Neural cell (in vitro differentiated cells): Measurements from ENCODE around the gene BPI. TPM values are rescaled to one million over a fixed set of nuclear protein-coding genes. Genes with fewer than 3 reads are reported as not detected.

Experiments used
- H2AFZ ChIP-seq: fragments of 200-600, 300-800 bp; sonication (generic), shearing (Covaris generic); 2 replicates; pipeline ENCODE4 v1.6.0; 2014; ENCODE audit warnings: low read depth, mild to moderate bottlenecking, antibody characterized with exemption, low read length, moderate library complexity
- H3F3A ChIP-seq: fragments of 200-600 bp; shearing (Covaris generic); 2 replicates; pipeline ENCODE4 v1.6.1; 2016; ENCODE audit warnings: mild to moderate bottlenecking, moderate library complexity, mixed read lengths, antibody characterized with exemption, low read length; ENCODE audit not compliant: insufficient read depth, poor library complexity, severe bottlenecking
- H3K27ac ChIP-seq: fragments of 200-600, 300-800 bp; sonication (generic), shearing (Covaris generic); 2 replicates; pipeline ENCODE4 v1.5.1; 2014; ENCODE audit warnings: mild to moderate bottlenecking, low read length, moderate library complexity
- H3K27me3 ChIP-seq: fragments of 300-800, 200-600 bp; sonication (generic), shearing (Covaris generic); 2 replicates; pipeline ENCODE4 v1.6.0; 2014; ENCODE audit warnings: mild to moderate bottlenecking, low read depth, low read length, moderate library complexity; ENCODE audit not compliant: insufficient read depth
- H3K36me3 ChIP-seq: fragments of 300-800, 200-600 bp; sonication (generic), shearing (Covaris generic); 2 replicates; pipeline ENCODE4 v1.5.1; 2014; ENCODE audit warnings: mild to moderate bottlenecking, antibody characterized with exemption, low read length, moderate library complexity; ENCODE audit not compliant: insufficient read depth
- H3K4me2 ChIP-seq: fragments of 300-800, 200-600 bp; sonication (generic), shearing (Covaris generic); 2 replicates; pipeline ENCODE4 v1.6.0; 2014; ENCODE audit warnings: mild to moderate bottlenecking, low read length
- H3K4me3 ChIP-seq: fragments of 300-800, 200-600 bp; sonication (generic), shearing (Covaris generic); 2 replicates; pipeline ENCODE4 v1.5.1; 2014; ENCODE audit warnings: mild to moderate bottlenecking, low read length, moderate library complexity
- H3K79me2 ChIP-seq: fragments of 200-600 bp; shearing (Covaris generic); replicated peaks from 2 replicates; pipeline ENCODE4 v1.6.0; 2014; ENCODE audit warnings: mild to moderate bottlenecking, low read length, moderate library complexity; ENCODE audit not compliant: insufficient read depth
- H3K9ac ChIP-seq: fragments of 300-800, 200-600 bp; sonication (generic), shearing (Covaris generic); 2 replicates; pipeline ENCODE4 v1.6.1; 2016; ENCODE audit warnings: mild to moderate bottlenecking, low read length, mixed read lengths
- H3K9me2 ChIP-seq: fragments of 200-600 bp; shearing (Covaris generic); 2 replicates; pipeline ENCODE4 v1.6.1; 2016; ENCODE audit warnings: mild to moderate bottlenecking, low read length, mixed read lengths; ENCODE audit not compliant: insufficient read depth
- H3K9me3 ChIP-seq: fragments of 200-600, 300-800 bp; sonication (generic), shearing (Covaris generic); 2 replicates; pipeline ENCODE4 v1.6.1; 2016; ENCODE audit warnings: mild to moderate bottlenecking, mixed run types, low read length, moderate library complexity, mixed read lengths
- H4K20me1 ChIP-seq: fragments of 200-600 bp; shearing (Covaris generic); 2 replicates; pipeline ENCODE4 v1.6.1; 2016; ENCODE audit warnings: mild to moderate bottlenecking, mixed run types; ENCODE audit not compliant: insufficient read depth
- CTCF ChIP-seq: fragments of 450-650 bp; IDR thresholded peaks from 2 replicates; pipeline ENCODE4 v1.5.1; 2014; ENCODE audit warnings: antibody characterized with exemption, mild to moderate bottlenecking, moderate library complexity; ENCODE audit not compliant: poor library complexity, severe bottlenecking
- EP300 ChIP-seq: fragments of 450-650 bp; conservative IDR thresholded peaks from 2 replicates; pipeline ENCODE4 v1.6.1; 2014; ENCODE audit warnings: antibody characterized with exemption, mild to moderate bottlenecking, moderate library complexity; ENCODE audit not compliant: poor library complexity, severe bottlenecking
- EZH2 ChIP-seq: fragments of 200-600, 300-800 bp; shearing (Covaris generic), sonication (generic); IDR thresholded peaks from 2 replicates; pipeline ENCODE4 v1.6.1; 2014; ENCODE audit warnings: antibody characterized with exemption, low read length, borderline replicate concordance, mild to moderate bottlenecking; ENCODE audit not compliant: insufficient read depth, poor library complexity, severe bottlenecking
- MXI1 ChIP-seq: fragments of 450-650 bp; conservative IDR thresholded peaks from 2 replicates; pipeline ENCODE4 v1.6.1; 2014; ENCODE audit warnings: antibody characterized with exemption, mild to moderate bottlenecking; ENCODE audit not compliant: poor library complexity, severe bottlenecking
- POLR2AphosphoS5 ChIP-seq: IDR thresholded peaks from 2 replicates; pipeline ENCODE4 v1.6.1; 2012
- RAD21 ChIP-seq: fragments of 450-650 bp; conservative IDR thresholded peaks from 2 replicates; pipeline ENCODE4 v1.6.1; 2014; ENCODE audit warnings: antibody characterized with exemption, mild to moderate bottlenecking, moderate library complexity
- REST ChIP-seq: IDR thresholded peaks from 2 replicates; pipeline ENCODE4 v1.6.1; 2012; ENCODE audit warnings: borderline replicate concordance
- SMC3 ChIP-seq: fragments of 450-650 bp; conservative IDR thresholded peaks from 2 replicates; pipeline ENCODE4 v1.6.1; 2014; ENCODE audit warnings: antibody characterized with exemption, mild to moderate bottlenecking, moderate library complexity; ENCODE audit not compliant: poor library complexity
- TAF1 ChIP-seq: IDR thresholded peaks from 2 replicates; pipeline ENCODE4 v1.6.1; 2012; ENCODE audit warnings: low read depth
- polyA plus RNA-seq: library from polyadenylated mRNA; depleted of rRNA; stranded (reverse); fragments of >200 nt; gene quantifications from 2 replicates; pipeline ENCODE4 v1.2.3, GENCODE V29; 2014

Gene BPI
- polyA plus RNA-seq, 1 donor from 2014 or later = not detected

GRCh38 chr20:38304845-38305447 lies 990 bp downstream of the BPI start:
- Histone ChIP-seq H2AFZ (no peak overlapping the region), H3K4me2 (no peak overlapping the region), H3K36me3 (no peaks in the 10 kb centered on the region), H3K9me3 (no peaks in the 10 kb centered on the region), H3K27ac (no peak overlapping the region), H4K20me1 (no peaks in the 10 kb centered on the region), H3K27me3 (no peaks in the 10 kb centered on the region), H3K79me2 (no peaks in the 10 kb centered on the region), H3K9ac (no peak overlapping the region), H3K4me3 (no peak overlapping the region), H3K9me2 (no peaks in the 10 kb centered on the region), H3F3A (no peaks in the 10 kb centered on the region)
- TF ChIP-seq POLR2AphosphoS5 (no peak), EP300 (no peak), CTCF (no peak), MXI1 (no peak), RAD21 (no peak)

- no peaks in the 10 kb centered on the region for H3K79me2 ChIP-seq
- H3K9ac ChIP-seq = no peak overlapping the region
- H3K27ac ChIP-seq = no peak overlapping the region
- H3K27me3 ChIP-seq = no peaks in the 10 kb centered on the region
- TF ChIP-seq MXI1 (no peak), REST (no peak), CTCF (no peak), TAF1 (no peak), EP300 (no peak), RAD21 (no peak), SMC3 (no peak), EZH2 (no peak), POLR2AphosphoS5 (no peak)
- no peaks in the 10 kb centered on the region for H4K20me1 ChIP-seq
- H3K4me3 ChIP-seq = no peak overlapping the region
- no peaks in the 10 kb centered on the region for H3K36me3 ChIP-seq
- no peaks in the 10 kb centered on the region for H3K9me2 ChIP-seq
- no peak overlapping the region for H2AFZ ChIP-seq
- H3F3A ChIP-seq = no peaks in the 10 kb centered on the region
- no peak overlapping the region for H3K4me2 ChIP-seq
- H3K9me3 ChIP-seq = no peaks in the 10 kb centered on the region
Measured at GRCh38 chr20:38305541-38305940, 1.6 kb downstream of the BPI start.
